Cortex of kidney (tissue), 1 donor: ENCODE data around the gene CFAP61.

Source experiments
- DNase-seq: peaks from one replicate; lab custom pipeline; 2025; lab: John Stamatoyannopoulos, UW

Gene CFAP61

DNA sequence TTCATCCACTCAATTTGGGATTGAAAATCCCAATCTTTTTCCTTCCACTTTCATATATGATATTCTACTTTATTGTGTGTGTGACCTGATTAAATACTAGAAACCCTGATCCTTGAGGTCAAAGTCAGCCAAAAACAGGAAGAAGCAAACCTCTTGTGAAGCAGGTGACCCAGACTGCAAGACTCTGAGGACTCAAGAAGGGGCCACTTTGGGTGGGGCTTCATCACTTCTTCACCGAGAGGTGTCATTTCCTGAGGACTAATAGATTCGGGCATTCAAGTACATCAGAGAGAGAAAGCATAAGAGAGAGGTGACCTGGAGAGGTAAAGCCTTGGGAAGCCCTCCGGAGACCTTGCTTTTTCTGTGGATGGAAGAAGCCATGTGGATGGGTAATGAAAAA lies 129.0 kb downstream of the CFAP61 start:
- DNase-seq, result no peak

DNA sequence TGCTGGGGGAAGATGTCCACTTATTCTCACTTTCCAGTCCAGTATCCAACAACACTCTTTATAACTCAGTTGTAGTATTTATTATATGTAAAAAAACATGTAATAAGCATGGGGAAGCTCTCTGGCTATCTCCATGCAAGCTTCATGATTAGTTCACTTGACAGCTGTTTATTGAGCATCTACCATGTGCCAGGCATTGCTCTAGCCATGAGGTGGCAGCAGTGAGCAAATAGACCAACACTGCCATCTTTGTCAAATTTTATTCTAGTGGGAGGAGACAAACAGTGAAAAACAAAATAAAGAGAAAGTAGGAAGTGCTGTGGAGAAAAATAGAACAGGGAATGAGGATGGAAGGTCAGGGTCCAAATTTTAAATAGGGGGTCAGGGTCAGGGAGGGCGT lies 131.8 kb downstream of the CFAP61 start:
- no peak for DNase-seq

- DNase-seq, result no peak
Measured at GRCh38 chr20:20184706-20185105, 132.4 kb downstream of the CFAP61 start.

- DNase-seq, result no peak
Measured at GRCh38 chr20:20188647-20189046, 136.3 kb downstream of the CFAP61 start.

- DNase-seq, result no peak
Measured at GRCh38 chr20:20192366-20192765, 140.0 kb downstream of the CFAP61 start.

DNA sequence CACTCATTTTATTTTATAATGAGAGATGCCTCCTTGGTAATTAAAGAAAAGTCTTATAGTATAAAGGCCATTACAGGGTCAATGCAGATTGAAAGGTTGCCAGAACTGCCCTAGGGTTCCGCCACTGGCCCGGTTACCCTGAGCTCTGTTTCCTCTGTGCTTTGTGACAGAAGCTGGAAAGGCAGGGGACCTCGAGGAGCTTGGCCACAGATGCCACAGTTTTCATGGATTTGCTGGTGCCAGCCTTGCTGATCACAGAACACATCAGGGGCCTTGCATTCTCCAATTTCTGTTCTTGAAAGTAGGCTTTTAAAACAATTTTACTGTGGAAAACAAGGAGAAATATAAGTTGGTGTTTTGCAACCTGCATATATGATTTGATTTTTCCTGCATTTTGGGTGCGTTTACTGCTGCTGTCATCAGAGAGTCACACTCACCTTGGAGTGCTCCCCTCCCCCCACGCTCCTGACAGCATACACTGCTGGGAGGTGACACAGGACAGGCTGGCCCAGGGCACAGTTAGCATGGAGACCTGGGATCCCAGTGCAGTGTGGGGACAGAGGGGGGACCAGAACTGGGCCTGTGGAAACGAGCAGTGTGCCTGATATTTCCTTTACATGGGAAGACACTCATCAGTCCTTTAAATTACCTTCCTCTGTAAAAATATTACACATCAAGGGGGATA lies 142.8 kb downstream of the CFAP61 start:
- DNase-seq, result no peak

- DNase-seq, result no peak
Measured at GRCh38 chr20:20196610-20197009, 144.3 kb downstream of the CFAP61 start.

DNA sequence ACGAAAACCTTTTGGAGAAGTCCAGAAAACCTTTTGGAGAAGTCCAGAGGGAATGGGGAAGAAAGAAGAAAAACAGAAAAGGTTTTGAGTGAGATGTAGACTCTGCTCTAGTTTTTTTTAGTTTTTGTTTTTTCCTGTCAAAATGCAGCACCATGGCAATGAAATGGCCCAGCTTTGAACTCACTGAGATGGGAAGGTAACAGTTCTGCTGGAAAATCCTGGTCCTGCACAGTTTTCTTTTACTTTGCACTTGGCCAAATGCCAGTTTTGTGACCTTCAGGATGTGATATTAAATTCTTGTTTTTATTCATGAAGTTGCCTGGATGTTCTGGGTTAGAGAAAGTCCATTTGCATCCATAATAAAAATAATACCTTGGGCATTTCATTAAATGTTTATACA lies 145.7 kb downstream of the CFAP61 start:
- DNase-seq, result no peak

DNA sequence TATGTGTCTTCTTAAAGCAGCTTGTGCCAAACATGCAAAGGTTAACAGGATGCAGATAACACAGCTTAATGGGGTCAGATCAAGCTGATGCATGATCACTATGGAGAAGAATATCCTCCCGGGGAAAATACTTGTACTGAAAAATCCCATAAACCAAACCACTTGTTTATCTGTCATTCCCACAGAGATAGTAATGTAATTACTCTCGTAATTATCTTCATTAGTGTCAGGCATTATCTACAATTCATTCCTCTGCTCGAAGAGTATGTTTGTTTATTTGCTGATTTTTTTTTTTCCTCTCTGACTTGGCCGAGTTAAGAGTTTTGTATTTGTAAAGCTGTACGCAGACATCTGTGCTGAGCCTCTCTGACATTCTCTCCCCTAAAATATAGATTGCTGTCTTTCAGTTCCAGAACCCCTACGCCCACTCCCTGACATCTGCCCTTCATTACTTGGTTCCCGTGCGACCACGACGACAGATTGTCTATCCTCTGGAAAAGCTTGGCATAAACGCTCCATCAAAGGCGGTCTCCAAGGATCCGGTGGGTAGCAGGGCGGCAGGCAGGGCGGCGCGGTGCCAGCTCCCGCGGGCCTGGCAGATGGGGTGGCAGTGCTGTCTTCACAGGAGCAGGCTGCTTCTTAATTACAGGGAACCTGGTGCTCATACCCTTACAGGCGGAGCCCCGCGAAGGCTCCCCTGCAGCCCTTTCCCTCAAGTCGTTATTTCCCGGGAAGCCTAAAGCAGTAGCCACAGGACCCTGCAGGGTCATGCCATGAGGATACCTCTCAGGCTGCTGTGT lies 147.2 kb downstream of the CFAP61 start:
- DNase-seq, result no peak

DNA sequence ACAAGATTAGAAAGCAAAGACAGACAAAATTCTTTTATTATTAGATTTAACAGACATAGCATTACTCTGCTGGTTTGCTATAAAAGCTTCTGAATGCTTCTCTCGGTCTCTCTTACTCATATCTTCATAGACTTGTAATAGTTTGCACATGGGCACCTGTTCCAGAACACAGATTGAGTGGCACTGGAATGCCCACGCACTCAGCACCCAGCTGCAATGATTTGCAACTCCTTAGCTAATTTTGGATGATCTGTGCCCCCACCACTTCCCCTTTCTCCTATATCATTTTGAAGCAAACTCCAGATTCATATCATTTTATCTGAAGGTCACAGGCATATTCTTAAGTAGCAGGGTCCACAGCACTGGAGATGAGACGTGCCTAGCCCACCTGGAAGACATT lies 148.8 kb downstream of the CFAP61 start:
- no peak for DNase-seq

- no peak for DNase-seq
Measured at GRCh38 chr20:20201639-20202038, 149.3 kb downstream of the CFAP61 start.

DNA sequence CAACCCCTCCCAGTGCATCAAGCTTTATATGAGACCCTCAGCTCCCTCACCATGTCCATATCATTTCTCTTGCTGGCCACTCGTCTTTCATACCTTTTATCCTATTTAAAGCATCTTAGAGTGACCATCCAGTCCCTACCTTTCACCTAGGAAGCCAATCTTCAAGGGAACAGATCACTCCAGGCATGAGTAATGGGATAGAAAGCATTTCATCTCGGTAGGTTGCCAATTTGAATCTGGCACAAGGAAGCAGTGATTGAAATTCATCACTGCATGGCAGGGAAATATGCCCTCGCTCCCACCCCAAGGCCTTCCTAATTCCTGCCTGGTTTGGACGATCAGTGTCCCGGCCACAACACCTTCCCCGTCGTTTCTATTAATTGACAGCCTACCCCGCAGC lies 150.4 kb downstream of the CFAP61 start:
- no peak for DNase-seq

- no peak for DNase-seq
Measured at GRCh38 chr20:20203784-20204183, 151.5 kb downstream of the CFAP61 start.

GRCh38 chr20:20204256-20204655 lies 151.9 kb downstream of the CFAP61 start:
- no peak for DNase-seq

DNA sequence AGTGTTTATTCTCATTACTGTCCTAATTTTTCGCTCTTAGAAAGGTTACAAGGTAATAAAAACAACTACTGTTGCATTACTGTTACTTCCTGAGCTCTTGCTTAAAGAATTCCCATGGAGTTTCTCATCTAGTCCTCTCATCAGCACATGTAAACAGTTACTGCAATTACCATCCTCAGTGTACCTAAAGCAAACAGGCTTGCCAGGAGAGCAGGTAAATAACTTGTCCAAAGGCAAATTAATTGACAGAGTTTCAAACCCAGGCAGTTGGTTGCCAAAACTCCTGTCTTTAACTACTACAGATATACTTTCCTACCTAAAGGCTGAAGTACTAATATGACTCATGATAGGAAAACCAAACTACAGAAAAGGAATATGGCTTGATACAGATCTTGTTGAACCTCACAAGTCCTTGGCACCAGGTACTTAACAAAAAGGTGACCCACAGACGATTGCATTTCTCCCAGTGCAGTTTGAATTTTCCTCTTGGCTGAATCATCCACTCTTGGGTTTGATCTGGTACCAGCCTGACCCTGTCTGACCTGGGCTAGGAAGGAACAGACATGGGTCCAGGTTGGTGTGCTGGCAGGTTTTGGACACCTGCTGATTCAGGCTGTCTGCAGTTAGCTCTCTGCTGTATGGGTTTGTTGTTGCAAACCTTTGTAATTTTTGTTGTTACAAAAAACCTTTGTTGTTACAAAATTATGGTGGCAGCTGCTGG lies 153.0 kb downstream of the CFAP61 start:
- DNase-seq, result no peak

DNA sequence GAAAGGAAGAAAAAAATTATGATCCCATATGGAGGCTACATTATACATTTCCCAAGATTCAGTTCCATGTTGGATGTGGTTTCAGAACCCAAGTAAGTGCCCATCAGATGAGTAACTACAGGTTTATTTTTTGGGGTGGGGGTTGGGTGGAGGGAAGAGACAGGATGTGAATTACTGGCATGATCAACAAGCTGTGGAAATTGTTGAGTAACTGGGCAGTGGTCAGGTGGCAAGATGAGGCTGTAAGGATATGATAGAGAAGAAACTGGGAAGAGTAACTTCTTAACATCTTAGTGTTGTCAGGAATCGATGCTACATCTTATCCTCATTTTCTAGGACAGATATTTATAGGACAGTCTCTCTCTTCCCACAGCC lies 153.5 kb downstream of the CFAP61 start:
- no peak for DNase-seq

DNA sequence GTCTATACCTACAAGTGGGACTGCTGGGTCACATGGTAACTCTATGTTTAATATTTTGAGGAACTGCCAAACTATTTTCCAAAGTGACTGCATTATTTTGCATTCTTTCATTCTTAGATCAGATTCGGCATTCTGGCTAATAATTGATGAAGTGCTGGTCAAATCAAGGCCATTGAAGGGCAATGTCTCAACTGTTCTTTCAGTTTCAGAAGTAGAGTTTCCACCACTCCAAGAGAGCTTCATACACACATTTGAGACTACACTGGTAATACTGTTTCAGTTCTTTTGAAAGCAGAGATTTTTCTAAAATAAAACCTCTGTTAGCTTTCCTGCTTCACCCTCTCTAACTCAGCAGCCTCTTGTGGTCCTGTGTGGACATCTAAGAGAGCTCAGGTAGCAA lies 154.5 kb downstream of the CFAP61 start:
- no peak for DNase-seq

GRCh38 chr20:20207291-20207690 lies 155.0 kb downstream of the CFAP61 start:
- no peak for DNase-seq

- no peak for DNase-seq
Measured at GRCh38 chr20:20207872-20208271, 155.5 kb downstream of the CFAP61 start.

DNA sequence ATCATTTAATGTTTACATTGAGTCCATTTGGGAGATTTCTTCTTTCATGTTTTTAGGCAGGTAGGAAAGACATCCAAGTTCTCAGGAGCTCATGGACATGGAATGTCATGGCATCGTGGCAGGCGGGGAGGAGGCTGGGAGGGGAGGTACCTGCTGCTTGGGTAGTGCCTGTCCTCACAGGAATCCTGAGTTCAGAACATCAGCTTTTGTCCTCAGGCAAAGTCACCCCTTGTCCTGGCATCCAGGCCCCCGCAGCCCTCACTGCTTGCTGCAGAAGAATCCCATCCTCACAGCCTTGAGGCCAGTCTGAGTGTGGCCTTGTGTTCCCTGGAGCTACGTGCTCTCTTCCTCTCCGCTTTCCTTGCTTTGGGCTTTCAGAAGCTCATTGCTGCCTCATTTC lies 157.4 kb downstream of the CFAP61 start:
- no peak for DNase-seq

GRCh38 chr20:20210327-20210726 lies 158.0 kb downstream of the CFAP61 start:
- no peak for DNase-seq

GRCh38 chr20:20210943-20211273 lies 158.6 kb downstream of the CFAP61 start:
- DNase-seq, result no peak

GRCh38 chr20:20211274-20211987 lies 159.1 kb downstream of the CFAP61 start:
- no peak for DNase-seq
